Measurements from ENCODE around the gene MLH1.

MLH1 gene

GRCh38 chr3:37067577-37067976 lies 74.3 kb downstream of the MLH1 start:
- no peak overlapping the region for H3K4me2 ChIP-seq (ENCODE audit: low read length, poor library complexity, severe bottlenecking)
- H2AK5ac ChIP-seq (ENCODE audit: low read length, severe bottlenecking), result no peak overlapping the region
- no peak overlapping the region for H3K27ac ChIP-seq (ENCODE audit: low read length, poor library complexity, severe bottlenecking)
- no peak overlapping the region for H2BK15ac ChIP-seq (ENCODE audit: low read depth, poor library complexity, severe bottlenecking)
- no peak overlapping the region for H2BK120ac ChIP-seq (ENCODE audit: low read depth, low read length)
- peaks cover 11 to 81% of the 10 kb centered on the region in 2 experiments for H3K36me3 ChIP-seq (ENCODE audit: control insufficient read depth in 1 of 2, insufficient read depth in 2 of 2, low read depth in 1 of 2, low read length in 2 of 2)
- no peak overlapping the region for H2AFZ ChIP-seq (ENCODE audit: low read depth, low read length)
- WGBS, result 100% methylated on average over 1 of the region's 3 CpGs
- no peak overlapping the region for H4K91ac ChIP-seq (ENCODE audit: low read length)
- no peak overlapping the region for H3K23ac ChIP-seq (ENCODE audit: low read length in 2 of 2)
- H3K27me3 ChIP-seq (ENCODE audit: control insufficient read depth in 1 of 2, insufficient read depth in 1 of 2, low read length in 2 of 2), result no peaks in the 10 kb centered on the region
- no peak overlapping the region for H3K4ac ChIP-seq (ENCODE audit: low read depth in 1 of 2, low read length in 2 of 2)
- peaks cover 17% of the 10 kb centered on the region for H3K79me1 ChIP-seq (replicated peaks; ENCODE audit: low read length, poor library complexity, severe bottlenecking)
- no peak overlapping the region for H3K18ac ChIP-seq (ENCODE audit: low read depth in 1 of 2, low read length in 2 of 2)
- no peak overlapping the region for H3K9ac ChIP-seq (ENCODE audit: low read length)
- H3K4me3 ChIP-seq (ENCODE audit: insufficient read depth in 1 of 2, low read depth in 1 of 2, low read length in 2 of 2), result no peak overlapping the region
- H4K8ac ChIP-seq (ENCODE audit: low read length), result no peak overlapping the region
- H3K4me1 ChIP-seq (ENCODE audit: control insufficient read depth, insufficient read depth, low read depth, low read length), result peaks cover 1% of the 10 kb centered on the region
- H3K9me3 ChIP-seq (ENCODE audit: control insufficient read depth, low read length), result no peaks in the 10 kb centered on the region
- no peak overlapping the region for H2BK12ac ChIP-seq (ENCODE audit: low read length in 2 of 2)
- no peak overlapping the region for H2BK5ac ChIP-seq (ENCODE audit: low read depth, low read length, poor library complexity, severe bottlenecking)
- no peak overlapping the region for H3K14ac ChIP-seq (ENCODE audit: low read length in 2 of 2)
- no peak for DNase-seq

GRCh38 chr3:37068031-37068430 lies 74.7 kb downstream of the MLH1 start:
- no peak overlapping the region for H3K4me3 ChIP-seq (ENCODE audit: insufficient read depth in 1 of 2, low read depth in 1 of 2, low read length in 2 of 2)
- peaks cover 15% of the 10 kb centered on the region for H3K79me1 ChIP-seq (replicated peaks; ENCODE audit: low read length, poor library complexity, severe bottlenecking)
- H4K91ac ChIP-seq (ENCODE audit: low read length), result no peak overlapping the region
- no peak overlapping the region for H2AFZ ChIP-seq (ENCODE audit: low read depth, low read length)
- no peak for DNase-seq
- H3K14ac ChIP-seq (ENCODE audit: low read length in 2 of 2), result no peak overlapping the region
- no peak overlapping the region for H3K27ac ChIP-seq (ENCODE audit: low read length, poor library complexity, severe bottlenecking)
- H2BK12ac ChIP-seq (ENCODE audit: low read length in 2 of 2), result no peak overlapping the region
- H2BK15ac ChIP-seq (ENCODE audit: low read depth, poor library complexity, severe bottlenecking), result no peak overlapping the region
- H3K9ac ChIP-seq (ENCODE audit: low read length), result no peak overlapping the region
- H3K27me3 ChIP-seq (ENCODE audit: control insufficient read depth in 1 of 2, insufficient read depth in 1 of 2, low read length in 2 of 2), result no peaks in the 10 kb centered on the region
- H3K4ac ChIP-seq (ENCODE audit: low read depth in 1 of 2, low read length in 2 of 2), result no peak overlapping the region
- no peak overlapping the region for H2BK5ac ChIP-seq (ENCODE audit: low read depth, low read length, poor library complexity, severe bottlenecking)
- H3K4me2 ChIP-seq (ENCODE audit: low read length, poor library complexity, severe bottlenecking), result no peak overlapping the region
- peaks cover 1% of the 10 kb centered on the region for H3K4me1 ChIP-seq (ENCODE audit: control insufficient read depth, insufficient read depth, low read depth, low read length)
- H3K23ac ChIP-seq (ENCODE audit: low read length in 2 of 2), result no peak overlapping the region
- WGBS, result 87% methylated on average over 1 of the region's 1 CpG
- H2BK120ac ChIP-seq (ENCODE audit: low read depth, low read length), result no peak overlapping the region
- H3K9me3 ChIP-seq (ENCODE audit: control insufficient read depth, low read length), result no peaks in the 10 kb centered on the region
- peaks cover 11 to 78% of the 10 kb centered on the region in 2 experiments for H3K36me3 ChIP-seq (ENCODE audit: control insufficient read depth in 1 of 2, insufficient read depth in 2 of 2, low read depth in 1 of 2, low read length in 2 of 2)
- H4K8ac ChIP-seq (ENCODE audit: low read length), result no peak overlapping the region
- no peak overlapping the region for H3K18ac ChIP-seq (ENCODE audit: low read depth in 1 of 2, low read length in 2 of 2)
- no peak overlapping the region for H2AK5ac ChIP-seq (ENCODE audit: low read length, severe bottlenecking)

GRCh38 chr3:37071921-37072320 lies 78.6 kb downstream of the MLH1 start:
- 85% methylated on average over 2 of the region's 3 CpGs for WGBS
- H3K4me3 ChIP-seq (ENCODE audit: insufficient read depth in 1 of 2, low read depth in 1 of 2, low read length in 2 of 2), result no peak overlapping the region
- H3K4me1 ChIP-seq (ENCODE audit: control insufficient read depth, insufficient read depth, low read depth, low read length), result no peaks in the 10 kb centered on the region
- peaks cover 13 to 52% of the 10 kb centered on the region in 2 experiments for H3K36me3 ChIP-seq (ENCODE audit: control insufficient read depth in 1 of 2, insufficient read depth in 2 of 2, low read depth in 1 of 2, low read length in 2 of 2)
- H3K79me1 ChIP-seq (replicated peaks; ENCODE audit: low read length, poor library complexity, severe bottlenecking), result peaks cover 10% of the 10 kb centered on the region
- no peak overlapping the region for H3K4me2 ChIP-seq (ENCODE audit: low read length, poor library complexity, severe bottlenecking)
- no peak overlapping the region for H2BK15ac ChIP-seq (ENCODE audit: low read depth, poor library complexity, severe bottlenecking)
- H2AFZ ChIP-seq (ENCODE audit: low read depth, low read length), result no peak overlapping the region
- DNase-seq, result peak; percentile 24
- no peak overlapping the region for H2BK5ac ChIP-seq (ENCODE audit: low read depth, low read length, poor library complexity, severe bottlenecking)
- H2AK5ac ChIP-seq (ENCODE audit: low read length, severe bottlenecking), result no peak overlapping the region
- no peaks in the 10 kb centered on the region for H3K27me3 ChIP-seq (ENCODE audit: control insufficient read depth in 1 of 2, insufficient read depth in 1 of 2, low read length in 2 of 2)
- H3K4ac ChIP-seq (ENCODE audit: low read depth in 1 of 2, low read length in 2 of 2), result no peak overlapping the region
- H2BK12ac ChIP-seq (ENCODE audit: low read length in 2 of 2), result no peak overlapping the region
- H3K14ac ChIP-seq (ENCODE audit: low read length in 2 of 2), result no peak overlapping the region
- no peak overlapping the region for H3K27ac ChIP-seq (ENCODE audit: low read length, poor library complexity, severe bottlenecking)
- H4K8ac ChIP-seq (ENCODE audit: low read length), result no peak overlapping the region
- H2BK120ac ChIP-seq (ENCODE audit: low read depth, low read length), result no peak overlapping the region
- no peak overlapping the region for H3K23ac ChIP-seq (ENCODE audit: low read length in 2 of 2)
- H4K91ac ChIP-seq (ENCODE audit: low read length), result no peak overlapping the region
- no peaks in the 10 kb centered on the region for H3K9me3 ChIP-seq (ENCODE audit: control insufficient read depth, low read length)
- no peak overlapping the region for H3K9ac ChIP-seq (ENCODE audit: low read length)
- H3K18ac ChIP-seq (ENCODE audit: low read depth in 1 of 2, low read length in 2 of 2), result no peak overlapping the region

- no peak overlapping the region for H2AFZ ChIP-seq (ENCODE audit: low read depth, low read length)
- H2AK5ac ChIP-seq (ENCODE audit: low read length, severe bottlenecking), result no peak overlapping the region
- no peak overlapping the region for H2BK120ac ChIP-seq (ENCODE audit: low read depth, low read length)
- H3K9ac ChIP-seq (ENCODE audit: low read length), result peak overlapping the region; percentile 40
- H2BK15ac ChIP-seq (ENCODE audit: low read depth, poor library complexity, severe bottlenecking), result no peak overlapping the region
- peaks cover 13 to 56% of the 10 kb centered on the region in 2 experiments for H3K36me3 ChIP-seq (ENCODE audit: control insufficient read depth in 1 of 2, insufficient read depth in 2 of 2, low read depth in 1 of 2, low read length in 2 of 2)
- peak overlapping the region; percentile 29 for H3K4me2 ChIP-seq (ENCODE audit: low read length, poor library complexity, severe bottlenecking)
- no peak overlapping the region for H3K4ac ChIP-seq (ENCODE audit: low read depth in 1 of 2, low read length in 2 of 2)
- H4K91ac ChIP-seq (ENCODE audit: low read length), result no peak overlapping the region
- H3K27me3 ChIP-seq (ENCODE audit: control insufficient read depth in 1 of 2, insufficient read depth in 1 of 2, low read length in 2 of 2), result no peaks in the 10 kb centered on the region
- no peak overlapping the region for H2BK12ac ChIP-seq (ENCODE audit: low read length in 2 of 2)
- no peak overlapping the region for H3K23ac ChIP-seq (ENCODE audit: low read length in 2 of 2)
- H3K9me3 ChIP-seq (ENCODE audit: control insufficient read depth, low read length), result no peaks in the 10 kb centered on the region
- H3K4me3 ChIP-seq (ENCODE audit: insufficient read depth in 1 of 2, low read depth in 1 of 2, low read length in 2 of 2), result peak overlapping the region in 1 of 2 experiments; percentile 15
- H3K27ac ChIP-seq (ENCODE audit: low read length, poor library complexity, severe bottlenecking), result peak overlapping the region; percentile 66
- no peak overlapping the region for H2BK5ac ChIP-seq (ENCODE audit: low read depth, low read length, poor library complexity, severe bottlenecking)
- no peak overlapping the region for H4K8ac ChIP-seq (ENCODE audit: low read length)
- DNase-seq, result peak; percentile 80
- H3K4me1 ChIP-seq (ENCODE audit: control insufficient read depth, insufficient read depth, low read depth, low read length), result no peaks in the 10 kb centered on the region
- peaks cover 9% of the 10 kb centered on the region for H3K79me1 ChIP-seq (replicated peaks; ENCODE audit: low read length, poor library complexity, severe bottlenecking)
- no peak overlapping the region for H3K18ac ChIP-seq (ENCODE audit: low read depth in 1 of 2, low read length in 2 of 2)
- no peak overlapping the region for H3K14ac ChIP-seq (ENCODE audit: low read length in 2 of 2)
- 11% methylated on average over 2 of the region's 2 CpGs for WGBS
Observed at GRCh38 chr3:37072892-37073291, 79.6 kb downstream of the MLH1 start.

Measured in mesenchymal stem cell (in vitro differentiated cells and primary cell).